Measurements from ENCODE around the gene PNMT.

The PNMT gene

DNA sequence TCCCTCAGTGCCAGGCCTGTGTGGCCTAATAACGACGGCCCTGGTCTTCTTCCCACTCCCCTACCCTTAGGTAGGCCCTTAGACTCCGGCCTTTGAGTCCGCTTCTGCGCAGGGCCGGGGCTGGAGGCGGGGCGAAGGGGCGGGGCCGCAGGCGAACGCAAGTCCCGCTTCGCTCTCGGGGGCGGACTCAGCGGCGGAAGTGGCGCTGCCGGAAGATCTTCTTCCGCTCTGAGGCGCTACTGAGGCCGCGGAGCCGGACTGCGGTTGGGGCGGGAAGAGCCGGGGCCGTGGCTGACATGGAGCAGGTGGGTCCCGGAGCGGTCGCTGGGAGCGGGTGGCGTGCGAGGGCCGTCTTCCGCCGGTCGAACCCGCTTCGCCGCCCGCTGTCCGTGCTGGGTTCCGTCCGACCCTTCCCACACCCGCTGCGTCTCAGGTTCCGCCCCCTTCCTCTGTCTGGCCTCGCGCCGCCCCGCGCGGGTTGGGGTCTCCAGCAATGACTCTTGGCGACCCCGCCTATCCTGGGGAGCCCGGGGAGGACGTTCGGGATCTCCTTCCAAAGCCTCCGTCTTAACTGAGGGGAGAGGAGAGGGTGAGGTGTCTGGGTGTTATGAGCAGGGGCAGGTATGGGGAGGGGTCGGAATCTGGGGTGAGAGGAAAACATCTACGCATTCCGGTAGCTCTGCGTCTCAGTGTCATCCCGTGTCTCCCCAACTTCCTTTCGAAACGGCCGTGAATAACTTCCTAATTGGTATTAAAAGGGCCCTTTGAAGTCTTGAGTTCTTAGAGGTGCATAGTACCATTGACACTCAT lies 31.1 kb upstream of the PNMT start, which contains the start of gene STARD3:
Gene STARD3, plus strand, starts transcription at position 218 of the 810 bp plus-strand sequence. CDS start 16,388 bp downstream, outside the sequence.
- Histone ChIP-seq H3K27me3 (ENCODE audit: insufficient read depth, low read length, poor library complexity) (no peaks in the 10 kb centered on the region), H3K79me2 (ENCODE audit: control insufficient read depth, insufficient read depth, low read length) (peaks cover 11% of the 10 kb centered on the region), H3K56ac (ENCODE audit: low read length) (peak within 1 kb of the TSS; percentile 96), H3K4me2 (ENCODE audit: low read length) (peak within 1 kb of the TSS; percentile 98), H3K4ac (ENCODE audit: low read depth, low read length) (peak within 1 kb of the TSS; percentile 37), H2BK120ac (ENCODE audit: low read depth, low read length) (no peak within 1 kb of the TSS), H3K79me1 (ENCODE audit: low read length) (peaks cover 21% of the 10 kb centered on the region), H4K8ac (ENCODE audit: low read depth, low read length) (no peak within 1 kb of the TSS), H3K9ac (ENCODE audit: low read length) (peak within 1 kb of the TSS; percentile 87), H4K5ac (ENCODE audit: low read length) (peak within 1 kb of the TSS; percentile 2), H3K4me3 (ENCODE audit: low read length) (peak within 1 kb of the TSS; percentile 95), H3K23ac (ENCODE audit: low read length) (peak within 1 kb of the TSS; percentile 97), H3K27ac (ENCODE audit: low read depth, low read length) (peak within 1 kb of the TSS; percentile 78), H2AK5ac (ENCODE audit: low read length) (no peak within 1 kb of the TSS), H2BK15ac (replicated peaks; ENCODE audit: low read depth) (no peak within 1 kb of the TSS), H3K36me3 (ENCODE audit: control insufficient read depth, insufficient read depth, low read length) (no peaks in the 10 kb centered on the region), H2BK5ac (ENCODE audit: low read length) (peak within 1 kb of the TSS; percentile 58), H3K18ac (ENCODE audit: low read length) (peak within 1 kb of the TSS; percentile 53), H3K4me1 (ENCODE audit: control insufficient read depth, low read depth, low read length) (peaks cover 14% of the 10 kb centered on the region)
- DNase-seq = peak; percentile 93
- WGBS (ENCODE audit: extremely low coverage, insufficient coverage, low lambda C conversion rate) = no CpG with 5 or more reads among the region's 69 CpGs

DNA sequence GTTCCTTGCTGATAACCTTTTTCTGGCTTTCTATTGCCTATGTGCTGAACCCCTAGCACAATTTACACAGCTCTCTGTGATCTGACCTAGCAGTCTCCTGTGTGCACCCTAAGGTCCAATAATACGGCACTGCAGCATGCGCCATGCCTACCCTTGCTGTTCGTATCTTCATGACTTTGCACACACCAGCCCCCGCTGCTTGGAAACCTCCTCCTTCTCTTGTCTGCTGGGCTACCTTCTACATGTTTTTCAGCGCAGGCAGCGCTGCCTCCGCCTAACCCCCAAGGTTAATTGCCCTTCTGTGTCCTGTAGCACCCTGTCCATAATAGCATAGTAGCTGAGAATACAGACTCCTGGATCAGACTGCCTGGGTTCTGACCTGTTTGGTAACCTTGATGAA lies 29.9 kb upstream of the PNMT start:
- no peak overlapping the region for H2AK5ac ChIP-seq (ENCODE audit: low read length)
- H3K4me3 ChIP-seq (ENCODE audit: low read length) = no peak overlapping the region
- H3K56ac ChIP-seq (ENCODE audit: low read length) = peak overlapping the region; percentile 3
- no peak overlapping the region for H2BK120ac ChIP-seq (ENCODE audit: low read depth, low read length)
- peaks cover 31% of the 10 kb centered on the region for H3K79me1 ChIP-seq (ENCODE audit: low read length)
- H3K18ac ChIP-seq (ENCODE audit: low read length) = no peak overlapping the region
- no peak overlapping the region for H4K8ac ChIP-seq (ENCODE audit: low read depth, low read length)
- DNase-seq = no peak
- H3K23ac ChIP-seq (ENCODE audit: low read length) = no peak overlapping the region
- no peak overlapping the region for H3K9ac ChIP-seq (ENCODE audit: low read length)
- peaks cover 15% of the 10 kb centered on the region for H3K4me1 ChIP-seq (ENCODE audit: control insufficient read depth, low read depth, low read length)
- H3K79me2 ChIP-seq (ENCODE audit: control insufficient read depth, insufficient read depth, low read length) = peaks cover 13% of the 10 kb centered on the region
- no peak overlapping the region for H3K27ac ChIP-seq (ENCODE audit: low read depth, low read length)
- H3K27me3 ChIP-seq (ENCODE audit: insufficient read depth, low read length, poor library complexity) = no peaks in the 10 kb centered on the region
- H2BK5ac ChIP-seq (ENCODE audit: low read length) = no peak overlapping the region
- no peak overlapping the region for H2BK15ac ChIP-seq (replicated peaks; ENCODE audit: low read depth)
- no peak overlapping the region for H4K5ac ChIP-seq (ENCODE audit: low read length)
- no peaks in the 10 kb centered on the region for H3K36me3 ChIP-seq (ENCODE audit: control insufficient read depth, insufficient read depth, low read length)
- no CpG with 5 or more reads among the region's 7 CpGs for WGBS (ENCODE audit: extremely low coverage, insufficient coverage, low lambda C conversion rate)
- H3K4ac ChIP-seq (ENCODE audit: low read depth, low read length) = no peak overlapping the region
- H3K4me2 ChIP-seq (ENCODE audit: low read length) = no peak overlapping the region

DNA sequence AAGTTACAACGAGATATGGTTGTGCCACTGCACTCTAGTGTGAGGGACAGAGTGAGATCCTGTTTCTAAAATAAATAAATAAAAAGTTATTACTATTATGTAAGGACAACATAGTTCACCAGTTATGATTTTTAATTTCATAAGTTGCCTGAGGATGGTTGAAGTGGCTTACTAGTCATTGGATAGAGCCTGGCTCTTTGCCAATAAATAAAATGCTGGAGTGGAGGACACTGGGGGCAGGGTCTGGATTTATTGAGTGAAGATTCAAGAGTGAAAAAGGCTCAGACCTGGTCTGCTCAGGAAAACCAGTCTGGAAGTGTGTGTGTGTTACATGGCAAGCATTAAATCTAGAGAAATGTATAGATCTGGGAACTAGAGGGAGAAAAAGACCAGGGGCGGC lies 29.2 kb upstream of the PNMT start:
- Histone ChIP-seq H3K79me2 (ENCODE audit: control insufficient read depth, insufficient read depth, low read length) (peaks cover 13% of the 10 kb centered on the region), H3K9ac (ENCODE audit: low read length) (no peak overlapping the region), H2BK5ac (ENCODE audit: low read length) (no peak overlapping the region), H3K4me2 (ENCODE audit: low read length) (no peak overlapping the region), H2AK5ac (ENCODE audit: low read length) (no peak overlapping the region), H3K79me1 (ENCODE audit: low read length) (peaks cover 38% of the 10 kb centered on the region), H3K27me3 (ENCODE audit: insufficient read depth, low read length, poor library complexity) (no peaks in the 10 kb centered on the region), H2BK120ac (ENCODE audit: low read depth, low read length) (no peak overlapping the region), H4K8ac (ENCODE audit: low read depth, low read length) (no peak overlapping the region), H4K5ac (ENCODE audit: low read length) (no peak overlapping the region), H2BK15ac (replicated peaks; ENCODE audit: low read depth) (no peak overlapping the region), H3K56ac (ENCODE audit: low read length) (no peak overlapping the region), H3K4me1 (ENCODE audit: control insufficient read depth, low read depth, low read length) (peaks cover 17% of the 10 kb centered on the region), H3K4ac (ENCODE audit: low read depth, low read length) (no peak overlapping the region), H3K4me3 (ENCODE audit: low read length) (no peak overlapping the region), H3K27ac (ENCODE audit: low read depth, low read length) (no peak overlapping the region), H3K18ac (ENCODE audit: low read length) (no peak overlapping the region), H3K23ac (ENCODE audit: low read length) (no peak overlapping the region), H3K36me3 (ENCODE audit: control insufficient read depth, insufficient read depth, low read length) (no peaks in the 10 kb centered on the region)
- WGBS (ENCODE audit: extremely low coverage, insufficient coverage, low lambda C conversion rate) = no CpG with 5 or more reads among the region's 2 CpGs
- no peak for DNase-seq

DNA sequence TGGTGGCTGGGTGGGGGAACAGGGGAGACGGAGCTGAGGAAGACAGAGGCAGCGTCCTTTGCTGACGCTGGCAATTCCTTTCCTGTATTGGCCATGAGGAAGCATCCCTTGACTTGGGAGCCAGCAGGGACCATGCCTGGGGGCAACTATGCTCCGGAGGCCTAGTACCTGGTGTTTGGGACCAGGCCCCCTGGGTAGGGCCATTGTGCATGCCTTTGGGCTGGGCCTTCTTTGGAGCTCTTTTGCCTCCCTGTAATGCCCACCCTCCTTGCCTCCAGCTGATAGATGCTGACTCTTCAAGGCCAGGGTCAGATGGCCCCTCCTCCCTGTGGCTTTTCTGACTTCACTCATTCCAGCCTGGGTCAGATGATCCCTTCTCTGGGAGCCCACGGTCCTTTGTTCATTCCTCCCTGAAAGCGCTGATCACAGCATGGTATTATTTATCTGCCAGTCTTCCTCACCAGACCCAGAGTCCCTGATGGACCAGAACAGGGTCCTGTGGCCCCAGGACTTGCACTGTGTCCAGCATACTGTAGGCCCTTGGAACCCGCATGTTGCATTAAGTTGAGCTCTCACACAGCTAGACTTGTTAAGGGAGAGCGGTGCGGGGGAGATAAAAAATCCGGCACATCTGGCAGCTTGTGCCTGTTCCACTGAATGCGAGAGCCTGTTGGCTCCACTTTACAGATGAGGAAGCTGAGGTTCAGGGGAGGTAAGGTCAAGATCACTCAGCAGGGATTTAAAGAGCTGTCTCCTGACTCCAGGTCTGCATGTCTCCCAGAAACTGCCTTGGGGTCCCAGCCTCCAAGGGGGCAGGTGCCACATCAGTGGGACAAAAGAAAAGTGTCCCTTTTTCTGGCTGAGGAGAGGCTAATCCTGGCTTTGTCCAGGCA lies 28.4 kb upstream of the PNMT start:
- Histone ChIP-seq H3K4ac (ENCODE audit: low read depth, low read length) (no peak overlapping the region), H3K79me1 (ENCODE audit: low read length) (peaks cover 38% of the 10 kb centered on the region), H4K5ac (ENCODE audit: low read length) (no peak overlapping the region), H3K9ac (ENCODE audit: low read length) (no peak overlapping the region), H3K23ac (ENCODE audit: low read length) (no peak overlapping the region), H3K18ac (ENCODE audit: low read length) (no peak overlapping the region), H3K4me1 (ENCODE audit: control insufficient read depth, low read depth, low read length) (peaks cover 16% of the 10 kb centered on the region), H3K27me3 (ENCODE audit: insufficient read depth, low read length, poor library complexity) (no peaks in the 10 kb centered on the region), H4K8ac (ENCODE audit: low read depth, low read length) (no peak overlapping the region), H3K4me2 (ENCODE audit: low read length) (no peak overlapping the region), H2BK120ac (ENCODE audit: low read depth, low read length) (no peak overlapping the region), H2BK15ac (replicated peaks; ENCODE audit: low read depth) (no peak overlapping the region), H2AK5ac (ENCODE audit: low read length) (no peak overlapping the region), H3K27ac (ENCODE audit: low read depth, low read length) (no peak overlapping the region), H3K56ac (ENCODE audit: low read length) (no peak overlapping the region), H3K36me3 (ENCODE audit: control insufficient read depth, insufficient read depth, low read length) (no peaks in the 10 kb centered on the region), H3K4me3 (ENCODE audit: low read length) (no peak overlapping the region), H2BK5ac (ENCODE audit: low read length) (no peak overlapping the region), H3K79me2 (ENCODE audit: control insufficient read depth, insufficient read depth, low read length) (peaks cover 13% of the 10 kb centered on the region)
- no peak for DNase-seq
- WGBS (ENCODE audit: extremely low coverage, insufficient coverage, low lambda C conversion rate) = no CpG with 5 or more reads among the region's 11 CpGs

DNA sequence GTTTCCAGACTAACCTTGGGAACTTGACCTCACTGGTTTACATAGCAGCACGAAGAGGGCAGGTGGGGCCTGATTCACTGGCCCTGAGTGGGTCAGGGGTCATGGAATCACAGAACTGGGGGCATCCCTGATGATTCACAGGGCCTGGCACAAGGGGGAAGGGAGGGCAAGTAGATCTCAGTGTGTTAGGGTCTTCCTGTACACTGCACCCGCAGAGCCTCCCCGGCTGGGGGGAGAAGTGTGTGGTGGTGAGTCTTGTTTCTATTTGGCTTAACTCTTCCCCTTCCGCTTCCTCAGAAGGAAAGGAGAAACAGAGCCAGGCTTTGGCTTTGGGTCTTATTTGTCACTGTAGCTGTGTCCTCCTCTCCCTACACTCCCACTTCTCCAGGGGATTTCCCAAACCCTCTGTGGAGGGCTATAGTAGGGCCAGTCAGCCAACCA lies 27.6 kb upstream of the PNMT start:
- Histone ChIP-seq H4K5ac (ENCODE audit: low read length) (no peak overlapping the region), H3K4me2 (ENCODE audit: low read length) (no peak overlapping the region), H3K27me3 (ENCODE audit: insufficient read depth, low read length, poor library complexity) (no peaks in the 10 kb centered on the region), H3K9ac (ENCODE audit: low read length) (no peak overlapping the region), H4K8ac (ENCODE audit: low read depth, low read length) (no peak overlapping the region), H3K36me3 (ENCODE audit: control insufficient read depth, insufficient read depth, low read length) (no peaks in the 10 kb centered on the region), H3K79me2 (ENCODE audit: control insufficient read depth, insufficient read depth, low read length) (peaks cover 13% of the 10 kb centered on the region), H2BK15ac (replicated peaks; ENCODE audit: low read depth) (no peak overlapping the region), H2BK5ac (ENCODE audit: low read length) (no peak overlapping the region), H3K18ac (ENCODE audit: low read length) (no peak overlapping the region), H3K4me3 (ENCODE audit: low read length) (no peak overlapping the region), H3K23ac (ENCODE audit: low read length) (no peak overlapping the region), H2AK5ac (ENCODE audit: low read length) (no peak overlapping the region), H3K27ac (ENCODE audit: low read depth, low read length) (no peak overlapping the region), H3K4ac (ENCODE audit: low read depth, low read length) (no peak overlapping the region), H3K56ac (ENCODE audit: low read length) (no peak overlapping the region), H3K79me1 (ENCODE audit: low read length) (peaks cover 38% of the 10 kb centered on the region), H2BK120ac (ENCODE audit: low read depth, low read length) (no peak overlapping the region), H3K4me1 (ENCODE audit: control insufficient read depth, low read depth, low read length) (peaks cover 16% of the 10 kb centered on the region)
- DNase-seq = no peak
- WGBS (ENCODE audit: extremely low coverage, insufficient coverage, low lambda C conversion rate) = no CpG with 5 or more reads among the region's 4 CpGs
